ENCODE results near the gene CDYL.

Gene CDYL

GRCh38 chr6:4747588-4747987 lies 28.6 kb upstream of the CDYL start:
- ATAC-seq (replicated peaks; ENCODE audit: extremely low read depth, poor library complexity, severe bottlenecking) = no peak
- H3K36me3 Mint-ChIP-seq (ENCODE audit: insufficient read depth) = no peaks in the 10 kb centered on the region
- no peak for DNase-seq (ENCODE audit: low spot score in 2 of 2)
- no peak overlapping the region for H3K27ac Mint-ChIP-seq (ENCODE audit: low read depth)
- no peak overlapping the region for H3K4me3 Mint-ChIP-seq
- H3K9me3 Mint-ChIP-seq = no peaks in the 10 kb centered on the region
- H3K4me1 Mint-ChIP-seq = no peaks in the 10 kb centered on the region
- H3K27me3 Mint-ChIP-seq = peaks cover 5% of the 10 kb centered on the region

DNA sequence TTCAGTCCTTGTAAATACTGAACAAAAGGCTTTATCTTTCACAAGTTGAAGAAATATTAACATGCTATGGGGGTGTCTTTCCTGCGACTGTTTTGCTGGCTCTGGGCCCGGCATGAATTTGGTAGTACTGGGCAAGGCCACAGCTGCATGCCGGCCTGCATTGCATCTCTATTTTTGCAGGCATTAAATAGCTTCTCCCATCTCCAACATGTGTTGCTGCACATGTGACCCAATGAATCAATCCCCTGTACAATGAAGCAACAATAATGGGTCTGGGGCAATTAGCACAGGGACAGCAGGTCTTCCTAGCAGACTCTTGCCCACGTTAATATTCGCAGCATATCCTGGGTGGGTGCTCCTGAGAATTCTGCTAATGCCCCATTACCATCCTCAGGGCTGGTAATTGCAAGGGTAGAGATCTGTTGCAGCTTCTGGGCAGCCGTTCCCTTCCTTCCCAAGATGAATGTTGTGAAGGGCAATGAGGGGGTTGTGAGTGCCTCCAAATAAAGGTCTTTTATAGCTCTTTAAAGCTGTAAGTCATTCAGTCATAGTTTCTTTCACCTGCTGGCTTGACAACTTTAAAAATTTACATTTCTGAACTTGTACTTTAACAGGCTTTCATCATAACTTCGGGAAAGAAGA lies 24.3 kb upstream of the CDYL start:
- Mint-ChIP-seq H3K36me3 (ENCODE audit: insufficient read depth) (no peaks in the 10 kb centered on the region), H3K27me3 (peaks cover 23% of the 10 kb centered on the region), H3K4me1 (no peaks in the 10 kb centered on the region), H3K9me3 (no peaks in the 10 kb centered on the region), H3K27ac (ENCODE audit: low read depth) (no peak overlapping the region), H3K4me3 (no peak overlapping the region)
- no peak for ATAC-seq (replicated peaks; ENCODE audit: extremely low read depth, poor library complexity, severe bottlenecking)
- no peak for DNase-seq (ENCODE audit: low spot score in 2 of 2)

- no peaks in the 10 kb centered on the region for H3K9me3 Mint-ChIP-seq
- ATAC-seq (replicated peaks; ENCODE audit: extremely low read depth, poor library complexity, severe bottlenecking) = no peak
- no peak for DNase-seq (ENCODE audit: low spot score in 2 of 2)
- H3K36me3 Mint-ChIP-seq (ENCODE audit: insufficient read depth) = no peaks in the 10 kb centered on the region
- no peak overlapping the region for H3K27ac Mint-ChIP-seq (ENCODE audit: low read depth)
- H3K4me1 Mint-ChIP-seq = no peaks in the 10 kb centered on the region
- peaks cover 37% of the 10 kb centered on the region for H3K27me3 Mint-ChIP-seq
- H3K4me3 Mint-ChIP-seq = no peak overlapping the region
Observed at GRCh38 chr6:4756247-4756646, 20.0 kb upstream of the CDYL start.

GRCh38 chr6:4759997-4760396 lies 16.2 kb upstream of the CDYL start:
- H3K4me1 Mint-ChIP-seq = no peaks in the 10 kb centered on the region
- H3K27ac Mint-ChIP-seq (ENCODE audit: low read depth) = no peak overlapping the region
- no peak overlapping the region for H3K4me3 Mint-ChIP-seq
- H3K9me3 Mint-ChIP-seq = peaks cover 6% of the 10 kb centered on the region
- ATAC-seq (replicated peaks; ENCODE audit: extremely low read depth, poor library complexity, severe bottlenecking) (no peak), DNase-seq (ENCODE audit: low spot score in 2 of 2) (no peak)
- H3K27me3 Mint-ChIP-seq = peaks cover 44% of the 10 kb centered on the region
- H3K36me3 Mint-ChIP-seq (ENCODE audit: insufficient read depth) = no peaks in the 10 kb centered on the region

- H3K4me1 Mint-ChIP-seq = no peaks in the 10 kb centered on the region
- no peak for DNase-seq (ENCODE audit: low spot score in 2 of 2)
- no peak overlapping the region for H3K4me3 Mint-ChIP-seq
- H3K36me3 Mint-ChIP-seq (ENCODE audit: insufficient read depth) = no peaks in the 10 kb centered on the region
- H3K27ac Mint-ChIP-seq (ENCODE audit: low read depth) = no peak overlapping the region
- H3K9me3 Mint-ChIP-seq = peaks cover 6% of the 10 kb centered on the region
- peaks cover 37% of the 10 kb centered on the region for H3K27me3 Mint-ChIP-seq
- no peak for ATAC-seq (replicated peaks; ENCODE audit: extremely low read depth, poor library complexity, severe bottlenecking)
Observed at GRCh38 chr6:4760773-4761172, 15.4 kb upstream of the CDYL start.

GRCh38 chr6:4762294-4762693 lies 13.9 kb upstream of the CDYL start:
- Mint-ChIP-seq H3K9me3 (peaks cover 6% of the 10 kb centered on the region), H3K4me1 (no peaks in the 10 kb centered on the region), H3K27ac (ENCODE audit: low read depth) (no peak overlapping the region), H3K4me3 (no peak overlapping the region), H3K27me3 (peaks cover 34% of the 10 kb centered on the region), H3K36me3 (ENCODE audit: insufficient read depth) (no peaks in the 10 kb centered on the region)
- ATAC-seq (replicated peaks; ENCODE audit: extremely low read depth, poor library complexity, severe bottlenecking) (no peak), DNase-seq (ENCODE audit: low spot score in 2 of 2) (no peak)

GRCh38 chr6:4763921-4764320 lies 12.3 kb upstream of the CDYL start:
- no peak for ATAC-seq (replicated peaks; ENCODE audit: extremely low read depth, poor library complexity, severe bottlenecking)
- H3K4me1 Mint-ChIP-seq = no peaks in the 10 kb centered on the region
- peaks cover 34% of the 10 kb centered on the region for H3K27me3 Mint-ChIP-seq
- H3K27ac Mint-ChIP-seq (ENCODE audit: low read depth) = no peak overlapping the region
- no peak for DNase-seq (ENCODE audit: low spot score in 2 of 2)
- no peak overlapping the region for H3K4me3 Mint-ChIP-seq
- no peaks in the 10 kb centered on the region for H3K36me3 Mint-ChIP-seq (ENCODE audit: insufficient read depth)
- peaks cover 6% of the 10 kb centered on the region for H3K9me3 Mint-ChIP-seq

- no peaks in the 10 kb centered on the region for H3K9me3 Mint-ChIP-seq
- no peaks in the 10 kb centered on the region for H3K27me3 Mint-ChIP-seq
- no peaks in the 10 kb centered on the region for H3K36me3 Mint-ChIP-seq (ENCODE audit: insufficient read depth)
- no peak for ATAC-seq (replicated peaks; ENCODE audit: extremely low read depth, poor library complexity, severe bottlenecking)
- no peaks in the 10 kb centered on the region for H3K4me1 Mint-ChIP-seq
- H3K4me3 Mint-ChIP-seq = no peak overlapping the region
- no peak overlapping the region for H3K27ac Mint-ChIP-seq (ENCODE audit: low read depth)
- no peak for DNase-seq (ENCODE audit: low spot score in 2 of 2)
Observed at GRCh38 chr6:4768815-4769214, 7.4 kb upstream of the CDYL start.

GRCh38 chr6:4772750-4773149 lies 3.5 kb upstream of the CDYL start:
- H3K27me3 Mint-ChIP-seq = no peaks in the 10 kb centered on the region
- no peak overlapping the region for H3K27ac Mint-ChIP-seq (ENCODE audit: low read depth)
- H3K9me3 Mint-ChIP-seq = no peaks in the 10 kb centered on the region
- no peak overlapping the region for H3K4me3 Mint-ChIP-seq
- no peak for DNase-seq (ENCODE audit: low spot score in 2 of 2)
- H3K4me1 Mint-ChIP-seq = peaks cover 18% of the 10 kb centered on the region
- ATAC-seq (replicated peaks; ENCODE audit: extremely low read depth, poor library complexity, severe bottlenecking) = no peak
- H3K36me3 Mint-ChIP-seq (ENCODE audit: insufficient read depth) = peaks cover 12% of the 10 kb centered on the region

DNA sequence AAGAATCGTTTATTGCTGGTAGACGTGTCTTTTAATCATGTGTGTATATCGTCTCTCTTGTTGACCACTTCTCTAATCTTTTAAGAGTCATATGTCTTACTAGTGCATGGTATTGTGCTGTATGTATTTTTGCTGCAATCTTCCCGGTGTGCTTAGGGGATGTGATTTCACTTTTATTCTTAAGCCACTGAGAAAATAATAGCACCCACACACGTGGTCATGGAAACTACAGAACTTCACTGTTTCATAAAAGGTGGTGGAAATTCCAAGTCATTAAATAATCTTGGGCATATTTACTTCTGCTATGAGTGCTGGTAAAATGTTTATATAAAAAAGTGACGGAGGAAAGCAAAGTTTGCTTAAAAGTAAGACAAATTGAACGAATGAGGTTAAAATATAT lies 3.0 kb upstream of the CDYL start:
- Mint-ChIP-seq H3K4me1 (peaks cover 23% of the 10 kb centered on the region), H3K27ac (ENCODE audit: low read depth) (no peak overlapping the region), H3K36me3 (ENCODE audit: insufficient read depth) (peaks cover 15% of the 10 kb centered on the region), H3K27me3 (no peaks in the 10 kb centered on the region), H3K4me3 (no peak overlapping the region), H3K9me3 (no peaks in the 10 kb centered on the region)
- DNase-seq (ENCODE audit: low spot score in 2 of 2) (no peak), ATAC-seq (replicated peaks; ENCODE audit: extremely low read depth, poor library complexity, severe bottlenecking) (no peak)

DNA sequence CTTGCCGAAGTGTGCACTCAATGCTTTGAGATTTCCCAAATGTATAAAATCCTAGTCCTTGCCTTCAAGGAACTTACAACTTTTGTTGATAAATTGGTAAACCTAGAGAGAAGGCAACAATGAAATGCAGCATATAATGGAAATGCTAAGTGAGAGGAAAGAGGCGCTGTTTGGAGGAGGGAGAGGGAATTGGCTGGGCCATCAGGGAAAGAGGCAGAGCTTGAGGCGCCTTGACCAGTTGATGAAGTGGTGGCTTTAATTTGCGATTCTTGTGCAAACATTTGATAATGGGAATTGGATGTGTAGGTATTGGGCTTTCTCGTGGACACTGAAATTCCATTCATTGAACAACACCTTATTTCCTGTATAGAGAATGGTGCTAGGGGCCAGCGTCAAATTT lies 1.9 kb upstream of the CDYL start:
- DNase-seq (ENCODE audit: low spot score in 2 of 2) = no peak
- Mint-ChIP-seq H3K27ac (ENCODE audit: low read depth) (peak overlapping the region; percentile 92), H3K4me3 (peak overlapping the region; percentile 91), H3K36me3 (ENCODE audit: insufficient read depth) (peaks cover 15% of the 10 kb centered on the region), H3K4me1 (peaks cover 34% of the 10 kb centered on the region), H3K9me3 (no peaks in the 10 kb centered on the region), H3K27me3 (no peaks in the 10 kb centered on the region)
- ATAC-seq (replicated peaks; ENCODE audit: extremely low read depth, poor library complexity, severe bottlenecking) = no peak

DNA sequence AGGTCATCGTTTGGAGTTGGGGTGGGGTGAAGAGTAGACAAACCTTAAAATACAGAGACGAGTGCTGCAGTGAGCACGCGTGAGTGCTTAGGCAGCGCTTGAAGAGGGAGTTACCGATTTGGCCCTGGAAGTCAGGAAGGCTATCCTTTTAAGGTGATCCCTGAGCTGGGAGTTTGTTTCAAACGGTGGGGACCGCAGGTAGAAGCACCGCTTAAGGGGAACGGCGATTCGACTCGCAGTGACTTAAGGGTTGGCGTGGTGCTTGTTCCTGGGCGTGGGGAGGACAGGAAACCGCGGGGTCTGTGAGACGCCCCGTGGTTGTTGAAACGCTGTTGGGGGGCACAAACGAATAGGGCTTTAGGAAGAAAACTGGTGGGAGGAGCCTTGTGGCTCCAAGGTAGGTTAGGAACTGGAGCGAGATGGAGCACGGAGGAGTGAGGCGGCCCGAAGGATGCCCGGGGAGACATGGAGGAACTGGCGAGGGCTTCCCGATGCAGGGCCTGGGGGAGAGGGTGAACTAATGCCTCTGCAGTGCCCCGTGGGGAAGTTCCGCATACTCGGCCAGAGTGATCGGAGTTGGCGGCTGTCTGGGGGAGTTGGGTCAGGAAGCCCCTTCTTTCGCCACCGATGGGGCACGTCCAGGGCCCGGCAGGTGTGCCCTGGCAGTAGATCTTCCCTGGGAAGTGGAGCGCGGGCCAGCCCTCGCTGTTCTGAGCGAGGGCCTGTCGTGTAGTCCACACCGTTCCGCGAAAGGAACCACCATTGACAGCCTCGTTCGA lies 1.3 kb upstream of the CDYL start:
- peaks cover 37% of the 10 kb centered on the region for H3K4me1 Mint-ChIP-seq
- peak; percentile 1 for ATAC-seq (replicated peaks; ENCODE audit: extremely low read depth, poor library complexity, severe bottlenecking)
- peak in 1 of 2 donors; percentile 21 for DNase-seq (ENCODE audit: low spot score in 2 of 2)
- peaks cover 15% of the 10 kb centered on the region for H3K36me3 Mint-ChIP-seq (ENCODE audit: insufficient read depth)
- peak overlapping the region; percentile 92 for H3K27ac Mint-ChIP-seq (ENCODE audit: low read depth)
- H3K27me3 Mint-ChIP-seq = no peaks in the 10 kb centered on the region
- H3K4me3 Mint-ChIP-seq = peak overlapping the region; percentile 91
- no peaks in the 10 kb centered on the region for H3K9me3 Mint-ChIP-seq

GRCh38 chr6:4775494-4776130 lies 592 bp upstream of the CDYL start:
- H3K4me3 Mint-ChIP-seq = peak overlapping the region; percentile 91
- ATAC-seq (replicated peaks; ENCODE audit: extremely low read depth, poor library complexity, severe bottlenecking) = peak; percentile 57
- H3K27ac Mint-ChIP-seq (ENCODE audit: low read depth) = no peak overlapping the region
- no peaks in the 10 kb centered on the region for H3K9me3 Mint-ChIP-seq
- peaks cover 15% of the 10 kb centered on the region for H3K36me3 Mint-ChIP-seq (ENCODE audit: insufficient read depth)
- H3K27me3 Mint-ChIP-seq = no peaks in the 10 kb centered on the region
- H3K4me1 Mint-ChIP-seq = peaks cover 39% of the 10 kb centered on the region
- peak; percentile 48 to 58 for DNase-seq (ENCODE audit: low spot score in 2 of 2)
